Measurements from ENCODE around the gene ZFP1.
"Not testable (repeated sequence)": the region's sequence is repeated elsewhere in the genome, so short reads cannot be mapped to it uniquely, and the experiment has no call there.

The ZFP1 gene

DNA sequence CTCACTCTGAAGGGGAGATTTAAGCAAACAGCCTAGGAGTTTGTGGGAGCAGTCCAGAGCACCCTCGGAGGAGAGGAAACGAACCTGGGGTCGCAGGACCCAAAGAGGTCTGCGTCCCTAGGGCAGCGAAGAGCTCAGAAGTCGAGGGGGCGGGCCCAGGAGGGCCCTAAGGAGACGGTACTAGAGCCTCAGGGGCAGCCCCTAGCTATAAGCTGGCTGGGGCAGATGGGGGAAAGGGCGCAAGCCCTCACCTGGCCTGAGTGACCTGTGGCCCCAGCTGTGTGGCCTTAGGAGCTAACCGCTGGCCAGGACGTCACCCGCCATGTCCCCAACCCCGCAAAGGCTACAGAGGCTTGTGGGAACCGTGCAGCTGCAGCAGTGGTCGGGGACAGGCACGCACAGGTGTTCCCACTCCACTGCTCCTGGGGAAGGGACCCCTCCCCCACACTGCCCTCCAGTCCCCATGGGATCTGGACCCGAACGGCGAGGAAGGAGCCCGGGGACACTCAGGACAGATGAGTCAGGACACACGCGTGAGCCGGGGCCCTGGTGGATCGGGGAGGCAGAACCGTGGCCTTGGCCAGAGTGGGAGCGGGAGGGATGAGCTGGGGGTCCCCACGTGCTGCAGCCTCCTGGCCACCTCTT is 60.7 kb downstream of the ZFP1 start:
- no peak overlapping the region for H3K27ac ChIP-seq (ENCODE audit: low read length)
- H3K36me3 ChIP-seq (replicated peaks; ENCODE audit: insufficient read depth, low read length), result no peaks in the 10 kb centered on the region
- TF ChIP-seq EZH2 (optimal IDR thresholded peaks at IDR 0.05; ENCODE audit: low read depth, low read length) (no peak), EZH2phosphoT487 (IDR thresholded peaks at IDR 0.05; ENCODE audit: low read length) (no peak)
- TF ChIP-seq, protein P1, sequence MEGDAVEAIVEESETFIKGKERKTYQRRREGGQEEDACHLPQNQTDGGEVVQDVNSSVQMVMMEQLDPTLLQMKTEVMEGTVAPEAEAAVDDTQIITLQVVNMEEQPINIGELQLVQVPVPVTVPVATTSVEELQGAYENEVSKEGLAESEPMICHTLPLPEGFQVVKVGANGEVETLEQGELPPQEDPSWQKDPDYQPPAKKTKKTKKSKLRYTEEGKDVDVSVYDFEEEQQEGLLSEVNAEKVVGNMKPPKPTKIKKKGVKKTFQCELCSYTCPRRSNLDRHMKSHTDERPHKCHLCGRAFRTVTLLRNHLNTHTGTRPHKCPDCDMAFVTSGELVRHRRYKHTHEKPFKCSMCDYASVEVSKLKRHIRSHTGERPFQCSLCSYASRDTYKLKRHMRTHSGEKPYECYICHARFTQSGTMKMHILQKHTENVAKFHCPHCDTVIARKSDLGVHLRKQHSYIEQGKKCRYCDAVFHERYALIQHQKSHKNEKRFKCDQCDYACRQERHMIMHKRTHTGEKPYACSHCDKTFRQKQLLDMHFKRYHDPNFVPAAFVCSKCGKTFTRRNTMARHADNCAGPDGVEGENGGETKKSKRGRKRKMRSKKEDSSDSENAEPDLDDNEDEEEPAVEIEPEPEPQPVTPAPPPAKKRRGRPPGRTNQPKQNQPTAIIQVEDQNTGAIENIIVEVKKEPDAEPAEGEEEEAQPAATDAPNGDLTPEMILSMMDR (IDR thresholded peaks at IDR 0.05; ENCODE audit: low read length), result no peak
- no peak for DNase-seq
- H2AFZ ChIP-seq (ENCODE audit: low read length), result no peak overlapping the region
- H3K4me3 ChIP-seq (ENCODE audit: low read length), result no peak overlapping the region
- H3K4me2 ChIP-seq (ENCODE audit: low read depth, low read length), result no peak overlapping the region
- H3K9ac ChIP-seq (ENCODE audit: low read length), result no peak overlapping the region
- H3K27me3 ChIP-seq (replicated peaks; ENCODE audit: insufficient read depth, low read length), result no peaks in the 10 kb centered on the region
- H3K9me3 ChIP-seq (replicated peaks; ENCODE audit: insufficient read depth, low read length), result no peaks in the 10 kb centered on the region
- H3K4me1 ChIP-seq (ENCODE audit: low read length), result no peaks in the 10 kb centered on the region
- no peaks in the 10 kb centered on the region for H3F3A ChIP-seq (ENCODE audit: insufficient read depth, low read length)
- H3K79me2 ChIP-seq (ENCODE audit: low read length), result no peaks in the 10 kb centered on the region
- H4K20me1 ChIP-seq (ENCODE audit: insufficient read depth, low read length), result no peaks in the 10 kb centered on the region
- H3K9me2 ChIP-seq (replicated peaks; ENCODE audit: insufficient read depth, low read length), result no peaks in the 10 kb centered on the region

DNA sequence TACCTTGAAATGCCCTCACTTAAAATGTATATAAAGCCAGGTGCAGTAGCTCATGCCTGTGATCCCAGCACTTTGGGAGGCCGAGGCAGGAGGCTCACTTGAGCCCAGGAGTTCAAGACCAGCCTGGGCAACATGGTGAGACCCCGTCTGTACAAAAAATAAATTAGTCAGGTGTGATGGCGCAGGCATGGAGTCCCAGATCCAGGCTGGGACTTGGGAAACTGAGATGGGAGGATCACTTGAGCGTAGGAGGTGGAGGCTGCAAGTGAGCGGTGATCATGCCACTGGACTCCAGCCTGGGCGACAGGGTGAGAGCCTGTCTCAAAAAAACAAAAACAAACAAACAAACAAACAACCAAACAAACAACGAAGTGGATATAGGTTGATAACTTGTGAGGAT is 61.2 kb downstream of the ZFP1 start:
- not testable (repeated sequence) for H3K27ac ChIP-seq (ENCODE audit: low read length); H3K9ac ChIP-seq (ENCODE audit: low read length); H4K20me1 ChIP-seq (ENCODE audit: insufficient read depth, low read length); H2AFZ ChIP-seq (ENCODE audit: low read length); H3K4me1 ChIP-seq (ENCODE audit: low read length); H3K27me3 ChIP-seq (replicated peaks; ENCODE audit: insufficient read depth, low read length); H3K36me3 ChIP-seq (replicated peaks; ENCODE audit: insufficient read depth, low read length); H3K9me3 ChIP-seq (replicated peaks; ENCODE audit: insufficient read depth, low read length); H3K4me2 ChIP-seq (ENCODE audit: low read depth, low read length); H3K79me2 ChIP-seq (ENCODE audit: low read length); H3K9me2 ChIP-seq (replicated peaks; ENCODE audit: insufficient read depth, low read length); H3K4me3 ChIP-seq (ENCODE audit: low read length); DNase-seq; H3F3A ChIP-seq (ENCODE audit: insufficient read depth, low read length)

DNA sequence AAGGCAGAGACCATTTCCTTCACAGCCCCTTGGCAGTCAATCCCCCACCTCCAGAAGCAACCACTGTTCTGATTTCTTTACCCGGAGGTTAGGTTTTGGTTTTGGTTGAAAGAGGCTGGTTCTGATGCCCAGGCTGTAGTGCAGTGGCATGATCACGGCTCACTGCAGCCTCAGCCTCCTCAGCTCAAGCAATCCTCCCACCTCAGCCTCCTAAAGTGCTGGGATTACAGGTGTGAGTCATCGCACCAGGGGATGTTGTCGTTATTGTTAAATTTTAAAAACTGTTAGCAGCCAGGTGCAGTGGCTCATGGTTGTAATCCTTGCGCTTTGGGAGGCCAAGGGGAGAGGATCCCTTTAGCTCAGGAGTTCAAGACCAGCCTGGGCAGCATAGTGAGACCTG is 61.6 kb downstream of the ZFP1 start:
- H2AFZ ChIP-seq (ENCODE audit: low read length), result no peak overlapping the region
- no peak overlapping the region for H3K9ac ChIP-seq (ENCODE audit: low read length)
- no peaks in the 10 kb centered on the region for H3K27me3 ChIP-seq (replicated peaks; ENCODE audit: insufficient read depth, low read length)
- H3K4me1 ChIP-seq (ENCODE audit: low read length), result no peaks in the 10 kb centered on the region
- H3K36me3 ChIP-seq (replicated peaks; ENCODE audit: insufficient read depth, low read length), result no peaks in the 10 kb centered on the region
- TF ChIP-seq EZH2 (optimal IDR thresholded peaks at IDR 0.05; ENCODE audit: low read depth, low read length) (no peak), EZH2phosphoT487 (IDR thresholded peaks at IDR 0.05; ENCODE audit: low read length) (no peak)
- TF ChIP-seq, protein P1 (IDR thresholded peaks at IDR 0.05; ENCODE audit: low read length), result no peak
- H4K20me1 ChIP-seq (ENCODE audit: insufficient read depth, low read length), result no peaks in the 10 kb centered on the region
- no peaks in the 10 kb centered on the region for H3K9me2 ChIP-seq (replicated peaks; ENCODE audit: insufficient read depth, low read length)
- H3K4me3 ChIP-seq (ENCODE audit: low read length), result no peak overlapping the region
- H3K9me3 ChIP-seq (replicated peaks; ENCODE audit: insufficient read depth, low read length), result no peaks in the 10 kb centered on the region
- DNase-seq, result no peak
- no peaks in the 10 kb centered on the region for H3K79me2 ChIP-seq (ENCODE audit: low read length)
- H3F3A ChIP-seq (ENCODE audit: insufficient read depth, low read length), result no peaks in the 10 kb centered on the region
- H3K4me2 ChIP-seq (ENCODE audit: low read depth, low read length), result no peak overlapping the region
- H3K27ac ChIP-seq (ENCODE audit: low read length), result no peak overlapping the region

DNA sequence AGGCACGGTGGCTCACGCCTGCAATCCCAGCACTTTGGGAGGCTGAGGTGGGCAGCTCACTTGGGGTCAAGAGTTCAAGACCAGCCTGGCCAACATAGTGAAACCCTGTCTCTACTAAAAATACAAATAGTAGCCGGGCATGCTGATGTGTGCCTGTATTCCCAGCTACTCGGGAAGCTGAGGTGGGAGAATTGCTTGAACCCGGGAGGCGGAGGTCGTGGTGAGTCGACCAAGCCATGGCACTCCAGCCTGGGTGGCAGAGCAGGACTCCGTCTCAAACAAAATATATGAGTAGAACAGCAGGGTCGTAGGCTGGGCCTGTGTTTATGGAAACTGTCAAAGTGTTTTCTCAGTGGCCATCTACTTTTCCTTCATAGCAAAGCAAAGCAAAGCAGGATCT is 63.0 kb downstream of the ZFP1 start:
- DNase-seq; H4K20me1 ChIP-seq (ENCODE audit: insufficient read depth, low read length); H3K9ac ChIP-seq (ENCODE audit: low read length); H3K9me2 ChIP-seq (replicated peaks; ENCODE audit: insufficient read depth, low read length); H3K4me1 ChIP-seq (ENCODE audit: low read length); H3K27ac ChIP-seq (ENCODE audit: low read length); H3K36me3 ChIP-seq (replicated peaks; ENCODE audit: insufficient read depth, low read length); H3F3A ChIP-seq (ENCODE audit: insufficient read depth, low read length); H3K4me3 ChIP-seq (ENCODE audit: low read length); H3K27me3 ChIP-seq (replicated peaks; ENCODE audit: insufficient read depth, low read length); H3K9me3 ChIP-seq (replicated peaks; ENCODE audit: insufficient read depth, low read length); H3K79me2 ChIP-seq (ENCODE audit: low read length); H3K4me2 ChIP-seq (ENCODE audit: low read depth, low read length); H2AFZ ChIP-seq (ENCODE audit: low read length): not testable (repeated sequence)

All from MM.1S (cell line).